ENCODE results near the gene CDH5. TPM values are rescaled to one million over a fixed set of nuclear protein-coding genes. Genes with fewer than 3 reads are reported as not detected.

Gene CDH5
- polyA plus RNA-seq, 4 donors = 49.6 to 65.2 (median 60.1) TPM

DNA sequence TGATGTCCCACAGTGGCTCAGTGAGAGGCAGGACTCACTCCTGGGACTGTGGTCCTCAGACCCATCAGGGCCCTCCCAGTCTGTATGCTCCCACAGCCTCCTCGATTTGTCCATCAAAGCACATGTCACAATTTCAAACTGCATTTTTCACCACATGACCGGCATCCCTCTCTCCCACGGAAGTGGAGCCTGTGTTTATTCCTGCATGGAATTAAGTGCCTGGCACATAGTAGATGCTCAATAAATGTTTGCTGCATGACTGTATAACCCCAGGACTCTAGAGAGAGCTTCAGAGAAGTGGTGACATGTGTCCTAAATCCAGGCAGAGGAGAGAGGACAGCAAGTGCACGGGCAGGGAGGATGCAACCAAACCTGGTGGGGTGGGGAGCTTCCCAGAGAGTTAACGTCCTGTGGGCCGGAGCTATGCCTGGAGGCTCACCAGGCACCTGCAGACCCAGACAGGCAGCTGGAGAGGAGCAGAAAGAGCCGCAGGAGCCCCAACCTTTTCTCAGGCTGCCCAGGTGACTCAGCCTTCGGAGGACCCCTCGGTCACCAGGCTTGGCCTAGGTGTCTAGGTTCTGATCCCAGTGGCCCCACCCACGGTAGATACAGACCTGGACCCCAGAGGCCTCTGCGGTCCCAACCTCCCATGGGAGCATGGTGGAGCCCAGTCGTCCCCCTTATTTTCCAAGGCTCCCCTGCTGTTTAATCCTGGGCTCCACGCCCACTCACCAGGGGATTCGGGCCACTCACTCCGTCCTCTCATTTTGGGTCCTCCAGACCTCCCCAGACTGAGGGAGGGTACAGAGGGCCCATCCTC, 5.8 kb downstream of the CDH5 start:
- DNase-seq (ENCODE audit: low read depth in 4 of 4, low spot score in 3 of 4) = no peak

DNA sequence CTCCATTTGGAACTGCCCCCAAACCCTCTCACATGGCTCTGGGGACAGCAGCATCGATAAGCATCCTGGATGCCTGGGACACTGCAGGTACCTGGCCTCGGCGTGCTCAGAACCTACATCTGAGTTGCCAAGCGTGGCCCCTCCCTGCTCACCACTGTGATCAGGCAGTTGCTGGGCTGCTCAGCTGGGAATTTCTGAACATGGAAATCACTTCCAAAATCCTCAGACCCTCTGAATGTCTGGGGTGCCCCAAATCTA, 6.3 kb downstream of the CDH5 start:
- DNase-seq (ENCODE audit: low read depth in 4 of 4, low spot score in 3 of 4) = no peak

DNA sequence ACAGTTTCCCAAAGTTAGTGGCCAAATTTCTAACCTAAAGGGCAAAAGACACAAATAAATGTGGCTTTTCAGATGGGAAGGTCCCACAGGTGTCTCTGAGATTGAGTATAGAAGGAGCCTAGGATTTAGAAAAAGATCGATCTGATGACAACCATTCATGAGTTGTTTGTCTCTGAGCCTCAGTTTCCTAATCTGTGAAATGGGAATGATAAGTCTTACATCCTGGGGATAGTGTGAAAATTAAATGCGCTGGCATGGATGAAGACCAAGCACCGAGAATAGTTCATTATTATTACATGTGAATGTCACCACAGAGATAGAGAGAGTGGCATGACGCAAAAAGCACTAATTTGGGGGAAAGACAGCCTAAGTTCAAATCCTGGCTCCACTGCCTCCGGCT, 7.2 kb downstream of the CDH5 start:
- no peak for DNase-seq (ENCODE audit: low read depth in 4 of 4, low spot score in 3 of 4)

DNA sequence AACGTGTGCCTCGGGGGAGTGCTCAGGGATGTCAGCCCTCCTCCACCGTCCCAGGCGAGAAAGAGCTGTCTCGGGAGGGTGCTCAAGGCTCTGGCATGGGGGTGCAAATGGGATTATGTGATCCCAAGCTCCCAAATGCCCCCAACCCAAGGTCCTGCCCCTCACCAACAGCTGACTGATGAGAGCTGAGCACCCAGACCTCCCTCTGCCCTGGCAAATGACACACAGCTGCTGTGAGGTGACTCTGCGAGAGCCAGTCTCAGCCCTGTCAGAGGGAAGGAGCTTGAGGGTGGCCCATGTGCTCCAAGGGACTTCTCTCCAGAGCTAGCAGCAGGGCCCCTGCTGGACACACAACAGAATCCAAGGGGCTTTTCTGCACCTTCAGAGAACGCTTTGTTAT, 7.7 kb downstream of the CDH5 start:
- no peak for DNase-seq (ENCODE audit: low read depth in 4 of 4, low spot score in 3 of 4)

DNA sequence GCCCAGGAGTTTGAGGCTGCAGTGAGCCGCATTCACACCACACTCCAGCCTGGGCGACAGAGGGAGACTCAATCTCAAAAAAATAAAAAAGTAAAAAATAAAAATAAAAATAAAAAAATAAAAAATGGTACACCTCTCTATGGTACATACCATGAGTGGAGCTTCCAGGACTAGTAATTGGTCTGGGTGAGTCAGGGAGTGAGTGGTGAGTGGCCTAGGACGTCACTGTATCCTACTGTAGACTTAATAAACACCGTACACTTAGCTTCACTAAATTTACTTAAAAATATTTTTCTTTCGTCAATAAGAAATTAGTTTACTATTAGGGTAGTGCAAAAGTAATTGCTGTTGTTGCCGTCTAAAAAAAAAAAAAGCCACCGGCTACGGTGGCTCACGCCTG, 9.0 kb downstream of the CDH5 start:
- no peak for DNase-seq (ENCODE audit: low read depth in 4 of 4, low spot score in 3 of 4)

DNA sequence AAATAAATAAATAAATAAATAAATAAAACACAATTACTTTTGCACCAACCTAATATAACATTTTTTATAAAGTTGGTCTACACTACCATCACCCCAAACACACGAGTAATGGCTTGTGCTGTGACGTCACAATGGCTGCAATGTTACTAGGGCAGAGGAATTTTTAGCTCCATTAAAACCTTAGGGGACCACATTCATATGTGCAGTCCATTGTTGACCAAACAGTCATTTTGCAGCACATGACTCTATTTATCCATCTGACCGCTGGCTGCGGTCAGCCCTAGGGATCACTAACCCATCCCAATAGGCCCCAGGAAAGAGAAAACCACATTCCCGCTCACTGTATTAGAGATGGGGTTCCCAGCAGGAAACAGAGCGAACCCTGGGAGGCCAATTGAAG, 9.6 kb downstream of the CDH5 start:
- no peak for DNase-seq (ENCODE audit: low read depth in 4 of 4, low spot score in 3 of 4)

DNA sequence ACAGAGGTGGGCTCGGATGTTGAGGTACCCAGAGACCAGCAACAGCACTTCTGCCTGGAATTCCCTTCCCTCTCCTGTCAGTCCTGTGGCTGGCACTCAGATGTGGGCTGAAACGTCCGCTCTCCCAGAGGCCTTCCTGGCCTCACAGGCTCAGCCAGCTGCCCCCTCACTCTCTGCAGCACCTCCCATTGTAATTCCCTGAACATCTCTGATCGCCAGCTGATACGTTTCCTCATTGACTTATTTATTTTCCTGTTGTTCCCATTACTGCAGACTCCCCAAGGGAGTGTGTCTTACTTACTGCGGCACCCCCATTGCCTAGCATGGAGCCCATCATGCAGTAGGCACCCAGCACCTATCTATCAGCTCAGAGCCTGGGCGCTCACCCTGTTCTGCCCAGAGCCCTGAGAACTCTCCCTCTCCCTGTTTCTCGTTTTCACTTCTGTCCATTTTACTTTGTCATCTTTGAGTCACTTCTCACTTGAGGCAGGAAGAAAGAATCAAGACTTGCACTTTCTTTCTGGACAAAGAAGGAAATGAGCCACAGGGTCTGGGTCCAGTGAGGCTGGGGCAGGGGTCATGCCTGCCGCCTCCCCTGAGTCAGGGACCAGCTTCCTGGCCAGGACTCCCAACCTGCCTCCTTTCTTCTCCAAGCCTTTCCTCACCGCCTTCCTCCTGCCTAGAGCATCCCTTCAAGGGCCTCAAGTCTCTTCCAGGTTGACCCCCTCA, 10.2 kb downstream of the CDH5 start:
- DNase-seq (ENCODE audit: low read depth in 4 of 4, low spot score in 3 of 4) = no peak

DNA sequence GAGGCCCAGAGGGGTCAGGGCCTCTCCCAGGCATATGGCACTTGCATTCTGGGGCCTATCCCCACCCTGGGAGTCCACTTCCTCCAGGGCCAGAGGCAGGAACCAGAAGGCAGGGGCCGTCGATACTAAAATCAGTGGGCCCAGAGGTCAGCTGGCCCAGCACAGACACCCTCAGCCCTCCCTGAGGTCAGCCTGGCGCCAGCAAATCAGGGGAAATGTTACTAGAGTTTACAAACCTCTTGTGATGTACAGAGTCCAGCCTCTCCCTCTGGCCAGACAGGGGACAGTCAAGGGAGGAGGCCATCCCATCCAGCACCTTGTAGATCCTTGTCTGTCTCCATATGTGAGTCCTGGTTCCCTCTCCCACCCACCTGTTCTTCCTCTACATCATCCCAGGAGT, 10.8 kb downstream of the CDH5 start:
- no peak for DNase-seq (ENCODE audit: low read depth in 4 of 4, low spot score in 3 of 4)

DNA sequence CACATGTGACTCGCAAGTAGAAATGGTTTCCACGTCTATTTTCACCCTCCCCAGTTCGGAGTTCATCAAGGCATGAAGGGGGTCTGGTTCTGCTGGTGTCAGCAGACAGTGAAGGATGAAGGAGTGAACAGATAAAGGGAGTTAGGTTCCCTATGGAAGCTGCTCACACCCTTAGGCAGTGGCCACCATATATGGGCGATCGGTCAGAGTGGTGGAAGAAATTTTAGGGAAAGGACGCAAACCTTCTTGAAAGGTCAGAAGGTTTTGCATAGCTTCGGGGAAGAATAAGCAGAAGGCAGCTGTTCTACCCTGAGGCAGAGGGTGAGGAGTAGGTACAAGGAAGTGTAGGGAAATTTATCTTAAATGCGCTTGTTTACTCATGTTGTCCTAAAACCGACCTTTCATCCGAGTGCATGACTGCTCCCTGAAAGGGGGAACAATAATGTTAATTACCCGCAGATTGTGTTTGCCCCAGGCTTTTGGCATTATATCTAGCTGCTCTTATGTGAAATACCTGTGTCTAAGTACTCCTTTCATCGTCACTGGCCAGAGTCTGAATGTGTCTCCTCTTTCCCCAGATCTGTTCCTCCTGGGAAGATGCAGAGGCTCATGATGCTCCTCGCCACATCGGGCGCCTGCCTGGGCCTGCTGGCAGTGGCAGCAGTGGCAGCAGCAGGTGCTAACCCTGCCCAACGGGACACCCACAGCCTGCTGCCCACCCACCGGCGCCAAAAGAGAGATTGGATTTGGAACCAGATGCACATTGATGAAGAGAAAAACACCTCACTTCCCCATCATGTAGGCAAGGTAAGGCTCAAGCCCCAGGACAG, 12.5 kb downstream of the CDH5 start:
- DNase-seq (ENCODE audit: low read depth in 4 of 4, low spot score in 3 of 4) = no peak

DNA sequence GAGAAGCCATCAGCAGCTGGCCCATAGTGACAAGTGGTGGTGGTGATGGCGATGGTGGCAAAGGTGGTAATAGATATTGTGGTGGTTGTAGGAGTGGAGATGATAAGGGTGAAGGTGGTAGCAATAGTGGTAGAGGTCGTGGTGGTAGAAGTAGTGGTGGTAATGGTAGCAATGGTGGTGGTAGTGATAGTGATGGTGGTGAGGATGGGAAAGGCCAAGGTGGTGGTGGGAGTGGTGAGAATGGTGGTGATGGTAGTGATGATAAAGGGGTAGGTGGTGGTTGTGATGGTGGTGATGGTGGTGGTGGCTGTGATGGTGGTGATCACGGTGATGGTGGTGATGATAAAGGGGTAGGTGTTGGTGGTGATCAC, 13.1 kb downstream of the CDH5 start:
- no peak for DNase-seq (ENCODE audit: low read depth in 4 of 4, low spot score in 3 of 4)

DNA sequence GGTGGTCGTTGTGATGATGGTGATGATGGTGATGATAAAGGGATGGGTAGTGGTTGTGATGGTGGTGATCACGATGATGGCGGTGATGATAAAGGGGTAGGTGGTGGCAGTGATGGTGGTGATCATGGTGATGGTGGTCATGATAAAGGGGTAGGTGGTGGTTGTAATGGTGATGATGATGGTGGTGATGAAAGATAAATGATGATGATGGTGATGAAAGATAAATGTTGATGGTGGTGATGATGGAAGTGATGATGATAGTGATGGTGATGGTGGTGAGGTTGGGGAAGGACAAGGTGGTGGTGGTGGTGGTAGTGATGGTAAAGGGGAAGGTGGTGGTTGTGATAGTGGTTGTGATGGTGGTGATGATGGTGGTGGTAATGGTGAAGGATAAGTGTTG, 13.9 kb downstream of the CDH5 start:
- DNase-seq (ENCODE audit: low read depth in 4 of 4, low spot score in 3 of 4) = no peak

DNA sequence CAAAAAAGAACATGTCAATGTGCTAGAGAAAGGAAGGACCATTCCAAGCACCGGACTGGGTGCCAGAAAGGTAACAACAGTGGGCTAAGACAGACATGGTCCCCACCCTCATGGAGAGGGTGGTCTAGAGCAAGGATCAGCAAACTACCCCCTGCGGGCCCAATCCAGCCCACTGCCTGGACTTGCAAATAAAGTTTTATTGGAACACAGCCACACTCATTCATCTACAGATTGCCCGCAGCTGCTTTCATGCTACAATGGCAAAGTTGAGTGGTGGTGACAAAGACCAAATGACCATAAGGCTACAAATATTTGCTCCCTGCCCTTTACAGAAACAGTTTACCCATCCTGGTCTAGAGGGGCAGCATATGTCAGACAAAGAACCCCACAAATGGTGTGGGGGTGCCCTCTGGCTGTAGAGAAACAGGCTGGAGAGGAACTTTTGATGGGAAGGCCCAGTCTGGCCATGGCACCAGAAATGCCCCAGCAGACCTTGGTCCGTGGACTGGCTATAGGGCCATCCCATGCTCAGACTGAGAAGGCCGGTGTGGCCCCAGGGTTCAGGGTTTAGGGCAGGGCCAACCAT, 15.2 kb downstream of the CDH5 start:
- DNase-seq (ENCODE audit: low read depth in 4 of 4, low spot score in 3 of 4) = no peak

DNA sequence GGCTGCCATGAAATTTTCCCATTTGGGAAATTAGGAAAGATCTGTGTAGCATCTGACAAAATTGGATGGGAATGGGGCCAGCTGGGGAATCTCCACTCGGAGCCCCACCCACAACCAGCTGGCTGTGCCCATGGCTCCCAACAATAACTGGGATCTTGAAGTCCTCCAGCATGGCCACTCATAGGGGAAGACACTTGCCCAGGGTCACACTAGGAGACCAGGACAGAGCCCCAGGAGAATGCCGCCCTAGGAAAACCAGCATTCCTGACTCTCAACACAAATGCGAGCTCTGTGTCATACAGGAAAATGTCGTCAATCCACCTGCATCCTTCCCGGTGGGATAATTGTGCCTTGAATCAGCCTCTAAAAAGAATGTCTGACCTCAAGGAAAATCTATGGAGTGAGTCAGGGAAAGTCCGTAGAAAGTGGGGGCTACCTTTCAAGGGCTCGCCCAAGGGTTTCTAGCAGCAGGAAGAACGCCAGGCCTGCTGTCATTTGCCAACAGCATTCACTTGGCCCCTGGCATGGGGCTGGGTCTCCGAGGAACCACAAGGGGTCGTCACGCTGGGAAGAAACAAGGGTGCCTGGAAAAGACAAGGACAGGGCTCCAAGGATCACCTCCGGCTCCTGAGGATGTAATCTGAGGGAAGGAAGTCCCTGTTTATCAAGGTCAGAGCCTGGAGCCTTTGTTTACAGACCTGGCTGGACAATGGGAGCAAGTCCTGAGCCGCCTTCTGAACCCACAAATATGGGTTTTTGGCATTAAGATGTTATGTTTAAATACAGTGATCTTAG, 15.9 kb downstream of the CDH5 start:
- no peak for DNase-seq (ENCODE audit: low read depth in 4 of 4, low spot score in 3 of 4)

DNA sequence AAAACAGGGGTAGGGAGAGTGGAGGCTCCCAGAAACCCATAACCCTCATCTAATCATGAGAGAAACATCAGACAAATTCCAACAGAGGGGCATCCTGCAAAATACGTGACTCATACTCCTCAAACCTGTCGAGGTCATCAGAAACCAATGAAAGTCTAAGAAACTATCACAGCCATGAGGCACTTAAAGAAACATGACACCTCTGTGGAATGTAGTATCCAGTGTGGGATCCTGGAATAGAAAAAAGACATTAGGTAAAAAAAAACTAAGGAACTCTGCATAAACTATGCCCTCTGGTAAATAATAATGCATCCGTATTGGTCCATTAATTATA, 16.4 kb downstream of the CDH5 start:
- DNase-seq (ENCODE audit: low read depth in 4 of 4, low spot score in 3 of 4) = no peak

DNA sequence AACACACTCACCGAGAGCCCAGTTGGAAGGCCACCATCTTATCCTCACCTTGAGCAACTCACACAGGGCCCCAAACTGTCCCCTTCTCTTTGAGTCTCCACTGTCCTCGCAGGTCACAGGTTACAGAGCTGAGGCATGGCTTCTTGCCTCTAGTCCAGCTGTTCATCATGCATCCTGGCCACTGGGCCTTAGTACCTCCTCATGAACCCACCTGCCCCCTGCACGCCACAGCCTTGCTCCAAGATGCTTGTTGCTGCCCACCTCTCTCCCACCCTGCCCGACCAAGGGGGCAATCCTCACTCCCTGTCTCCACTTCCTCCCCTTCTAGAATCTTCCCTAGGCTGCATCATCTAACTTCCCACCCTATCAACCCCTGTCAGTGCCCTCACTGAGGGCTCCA, 17.1 kb downstream of the CDH5 start:
- no peak for DNase-seq (ENCODE audit: low read depth in 4 of 4, low spot score in 3 of 4)

DNA sequence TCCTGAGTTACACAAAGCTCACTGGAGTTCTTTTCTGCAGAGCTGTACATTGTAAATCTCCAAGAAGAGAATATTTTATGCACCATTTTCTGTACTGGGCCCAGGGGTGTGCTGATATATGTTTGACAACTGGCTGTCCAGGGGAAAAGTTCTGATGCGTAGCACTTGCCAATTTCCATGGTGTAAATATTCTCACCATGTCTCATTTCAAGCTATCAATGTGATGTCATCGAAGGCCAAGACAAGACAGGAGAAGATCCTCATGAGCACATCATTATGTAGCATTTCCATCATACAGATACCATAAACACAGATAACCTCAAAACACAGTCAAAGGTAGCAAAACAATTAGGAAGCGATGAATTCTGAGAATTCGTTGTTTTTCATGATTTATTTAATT, 18.9 kb downstream of the CDH5 start:
- DNase-seq (ENCODE audit: low read depth in 4 of 4, low spot score in 3 of 4) = no peak

DNA sequence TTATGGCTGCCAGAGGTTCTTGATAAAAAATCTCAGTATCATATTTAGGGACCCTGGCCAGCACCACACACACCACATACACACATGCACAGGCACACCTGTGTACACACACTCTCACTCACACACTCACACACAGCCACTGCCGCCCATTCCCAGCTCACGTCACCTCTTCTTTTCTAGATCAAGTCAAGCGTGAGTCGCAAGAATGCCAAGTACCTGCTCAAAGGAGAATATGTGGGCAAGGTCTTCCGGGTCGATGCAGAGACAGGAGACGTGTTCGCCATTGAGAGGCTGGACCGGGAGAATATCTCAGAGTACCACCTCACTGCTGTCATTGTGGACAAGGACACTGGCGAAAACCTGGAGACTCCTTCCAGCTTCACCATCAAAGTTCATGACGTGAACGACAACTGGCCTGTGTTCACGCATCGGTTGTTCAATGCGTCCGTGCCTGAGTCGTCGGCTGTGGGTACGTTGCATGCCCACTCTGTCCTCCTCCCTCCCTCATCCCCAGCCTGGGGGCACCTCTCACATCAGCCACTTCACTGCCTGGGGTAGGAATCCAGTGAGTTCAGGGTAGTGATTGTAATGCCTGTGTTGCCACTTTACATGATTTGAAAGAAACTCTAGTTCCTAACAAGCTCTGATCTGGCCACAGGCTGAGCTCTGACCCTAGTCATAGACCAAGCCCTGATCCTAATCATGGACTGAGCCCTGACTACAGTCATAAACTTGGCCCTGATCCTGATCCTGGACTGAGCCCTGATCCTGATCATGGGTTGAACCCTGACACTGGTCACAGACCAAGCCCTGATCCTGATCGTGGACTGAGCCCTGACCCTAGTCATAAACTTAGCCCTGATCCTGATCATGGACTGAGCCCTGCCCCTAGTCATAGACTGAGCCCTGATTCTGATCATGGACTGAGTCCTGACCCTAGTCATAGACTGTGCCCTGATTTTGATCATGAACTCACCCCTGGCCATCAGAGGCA, 20.4 kb downstream of the CDH5 start:
- no peak for DNase-seq (ENCODE audit: low read depth in 4 of 4, low spot score in 3 of 4)

DNA sequence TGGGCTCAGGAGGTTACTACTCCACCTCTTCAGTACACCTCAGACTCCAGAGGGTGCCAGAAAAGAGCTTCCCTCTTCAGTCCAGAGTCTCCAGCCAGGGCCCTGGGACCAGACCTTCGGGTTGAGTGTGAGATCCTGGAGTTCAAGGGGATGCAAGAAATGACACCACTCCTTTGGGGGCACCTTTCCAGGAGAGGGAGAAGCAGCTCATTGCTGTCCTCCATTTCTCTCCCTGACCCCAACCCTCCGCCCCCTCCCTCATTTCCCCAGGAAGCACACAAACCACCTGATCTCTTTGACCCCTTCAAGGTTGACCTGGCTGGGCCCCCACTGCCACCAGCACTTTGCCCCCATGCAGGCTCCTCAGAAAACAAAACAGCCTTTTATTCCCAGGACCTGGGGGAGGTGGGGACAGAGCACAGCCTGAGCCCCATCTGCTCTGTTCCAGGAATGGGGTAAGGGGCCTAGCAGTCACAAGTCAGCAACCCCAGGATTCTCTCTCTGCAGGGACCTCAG, 21.4 kb downstream of the CDH5 start:
- DNase-seq (ENCODE audit: low read depth in 4 of 4, low spot score in 3 of 4) = no peak

Measured in left renal pelvis (tissue), 4 donors.